ENCODE measurements around the gene TRIM56.
A peak's percentile ranks its signal among the peaks of the same experiment; 100 is the strongest.
"Not testable (repeated sequence)": the region's sequence is repeated elsewhere in the genome, so short reads cannot be mapped to it uniquely, and the experiment has no call there.

TRIM56 gene

GRCh38 chr7:101114492-101114891, 29.2 kb downstream of the TRIM56 start:
- DNase-seq: peak; percentile 84

GRCh38 chr7:101115215-101115614, 29.9 kb downstream of the TRIM56 start:
- DNase-seq: no peak

GRCh38 chr7:101116898-101117297, 31.6 kb downstream of the TRIM56 start:
- DNase-seq: no peak

GRCh38 chr7:101118856-101119255, 33.6 kb downstream of the TRIM56 start:
- DNase-seq: no peak

GRCh38 chr7:101119876-101120275, 34.6 kb downstream of the TRIM56 start:
- DNase-seq: peak; percentile 67

GRCh38 chr7:101120315-101120714, 35.0 kb downstream of the TRIM56 start:
- DNase-seq: no peak

- DNase-seq: not testable (repeated sequence)
These were observed 36.3 kb downstream of the TRIM56 start for GRCh38 chr7:101121631-101121990.

- peak; percentile 100 for DNase-seq
These were observed 37.0 kb downstream of the TRIM56 start for GRCh38 chr7:101121991-101122932.

GRCh38 chr7:101122933-101123702, 37.8 kb downstream of the TRIM56 start:
- DNase-seq: no peak

GRCh38 chr7:101123703-101124068, 38.4 kb downstream of the TRIM56 start:
- no peak for DNase-seq

- DNase-seq: peak; percentile 72
These were observed 39.2 kb downstream of the TRIM56 start for GRCh38 chr7:101124376-101125056.

- DNase-seq: peak; percentile 88
These were observed 40.8 kb downstream of the TRIM56 start for GRCh38 chr7:101125989-101126650.

- DNase-seq: peak; percentile 100
These were observed 41.6 kb downstream of the TRIM56 start, which contains the start of gene SERPINE1 for GRCh38 chr7:101126651-101127459. SERPINE1 (plus strand) TSS chr7:101127104; CDS start chr7:101128394, 1,290 bp downstream.

GRCh38 chr7:101127460-101128039, 42.3 kb downstream of the TRIM56 start:
- DNase-seq: no peak

GRCh38 chr7:101128040-101128834, 43.0 kb downstream of the TRIM56 start:
- DNase-seq: no peak

GRCh38 chr7:101129603-101130117, 44.4 kb downstream of the TRIM56 start:
- no peak for DNase-seq

- DNase-seq: not testable (repeated sequence)
These were observed 47.6 kb downstream of the TRIM56 start for GRCh38 chr7:101132626-101133600.

GRCh38 chr7:101133621-101134398, 48.5 kb downstream of the TRIM56 start:
- peak; percentile 75 for DNase-seq

Data from fibroblast of skin of right biceps (primary cell).